PFSK-1 (cell line): ENCODE measurements around the gene CENPB.

Experiments used
- FOXP2 ChIP-seq: optimal IDR thresholded peaks from 2 replicates; pipeline ENCODE3; 2011; ENCODE audit warnings: borderline replicate concordance, control low read depth, inconsistent platforms; ENCODE audit not compliant: insufficient read depth; ENCODE audit errors: extremely low read length, extremely low read depth
- POLR2AphosphoS5 ChIP-seq: IDR thresholded peaks from 2 replicates; pipeline ENCODE4 v1.6.1; 2012; ENCODE audit warnings: low read depth, mild to moderate bottlenecking, control low read depth, low read length, moderate library complexity
- SIN3A ChIP-seq: IDR thresholded peaks from 2 replicates; pipeline ENCODE4 v1.6.1; 2012; ENCODE audit warnings: mild to moderate bottlenecking, low read length, moderate library complexity, borderline replicate concordance; ENCODE audit not compliant: insufficient read depth
- TAF1 ChIP-seq: IDR thresholded peaks from 2 replicates; pipeline ENCODE4 v1.6.1; 2012; ENCODE audit warnings: low read length, control low read depth, borderline replicate concordance; ENCODE audit not compliant: insufficient read depth
- TF ChIP-seq, protein P1 (sequence below), 2 experiments: IDR thresholded peaks; 2 replicates each; pipeline versions ENCODE4 v1.6.1 to v1.8.0; 2011 to 2012; ENCODE audit warnings: low read depth in 2 of 2, low read length in 2 of 2, control low read depth in 1 of 2, inconsistent platforms in 1 of 2, mild to moderate bottlenecking in 1 of 2, moderate library complexity in 1 of 2; ENCODE audit not compliant: insufficient read depth in 1 of 2

Gene CENPB

DNA sequence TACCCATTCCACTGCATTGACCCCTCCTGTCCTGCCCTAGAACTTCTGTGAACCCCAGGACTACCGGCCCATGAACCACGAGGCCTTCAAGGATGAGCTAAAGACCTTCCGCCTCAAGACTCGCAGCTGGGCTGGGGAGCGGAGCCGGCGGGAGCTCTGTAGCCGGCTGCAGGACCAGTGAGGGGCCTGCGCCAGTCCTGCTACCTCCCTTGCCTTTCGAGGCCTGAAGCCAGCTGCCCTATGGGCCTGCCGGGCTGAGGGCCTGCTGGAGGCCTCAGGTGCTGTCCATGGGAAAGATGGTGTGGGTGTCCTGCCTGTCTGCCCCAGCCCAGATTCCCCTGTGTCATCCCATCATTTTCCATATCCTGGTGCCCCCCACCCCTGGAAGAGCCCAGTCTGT, 18.2 kb upstream of the CENPB start:
- TF ChIP-seq FOXP2 = no peak
- TF ChIP-seq TAF1 = no peak
- TF ChIP-seq, protein P1, sequence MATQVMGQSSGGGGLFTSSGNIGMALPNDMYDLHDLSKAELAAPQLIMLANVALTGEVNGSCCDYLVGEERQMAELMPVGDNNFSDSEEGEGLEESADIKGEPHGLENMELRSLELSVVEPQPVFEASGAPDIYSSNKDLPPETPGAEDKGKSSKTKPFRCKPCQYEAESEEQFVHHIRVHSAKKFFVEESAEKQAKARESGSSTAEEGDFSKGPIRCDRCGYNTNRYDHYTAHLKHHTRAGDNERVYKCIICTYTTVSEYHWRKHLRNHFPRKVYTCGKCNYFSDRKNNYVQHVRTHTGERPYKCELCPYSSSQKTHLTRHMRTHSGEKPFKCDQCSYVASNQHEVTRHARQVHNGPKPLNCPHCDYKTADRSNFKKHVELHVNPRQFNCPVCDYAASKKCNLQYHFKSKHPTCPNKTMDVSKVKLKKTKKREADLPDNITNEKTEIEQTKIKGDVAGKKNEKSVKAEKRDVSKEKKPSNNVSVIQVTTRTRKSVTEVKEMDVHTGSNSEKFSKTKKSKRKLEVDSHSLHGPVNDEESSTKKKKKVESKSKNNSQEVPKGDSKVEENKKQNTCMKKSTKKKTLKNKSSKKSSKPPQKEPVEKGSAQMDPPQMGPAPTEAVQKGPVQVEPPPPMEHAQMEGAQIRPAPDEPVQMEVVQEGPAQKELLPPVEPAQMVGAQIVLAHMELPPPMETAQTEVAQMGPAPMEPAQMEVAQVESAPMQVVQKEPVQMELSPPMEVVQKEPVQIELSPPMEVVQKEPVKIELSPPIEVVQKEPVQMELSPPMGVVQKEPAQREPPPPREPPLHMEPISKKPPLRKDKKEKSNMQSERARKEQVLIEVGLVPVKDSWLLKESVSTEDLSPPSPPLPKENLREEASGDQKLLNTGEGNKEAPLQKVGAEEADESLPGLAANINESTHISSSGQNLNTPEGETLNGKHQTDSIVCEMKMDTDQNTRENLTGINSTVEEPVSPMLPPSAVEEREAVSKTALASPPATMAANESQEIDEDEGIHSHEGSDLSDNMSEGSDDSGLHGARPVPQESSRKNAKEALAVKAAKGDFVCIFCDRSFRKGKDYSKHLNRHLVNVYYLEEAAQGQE (IDR thresholded peaks at IDR 0.05; ENCODE audit: insufficient read depth in 1 of 2, low read depth in 2 of 2, low read length in 2 of 2) = no peak
- no peak for TF ChIP-seq SIN3A
- no peak for TF ChIP-seq POLR2AphosphoS5

DNA sequence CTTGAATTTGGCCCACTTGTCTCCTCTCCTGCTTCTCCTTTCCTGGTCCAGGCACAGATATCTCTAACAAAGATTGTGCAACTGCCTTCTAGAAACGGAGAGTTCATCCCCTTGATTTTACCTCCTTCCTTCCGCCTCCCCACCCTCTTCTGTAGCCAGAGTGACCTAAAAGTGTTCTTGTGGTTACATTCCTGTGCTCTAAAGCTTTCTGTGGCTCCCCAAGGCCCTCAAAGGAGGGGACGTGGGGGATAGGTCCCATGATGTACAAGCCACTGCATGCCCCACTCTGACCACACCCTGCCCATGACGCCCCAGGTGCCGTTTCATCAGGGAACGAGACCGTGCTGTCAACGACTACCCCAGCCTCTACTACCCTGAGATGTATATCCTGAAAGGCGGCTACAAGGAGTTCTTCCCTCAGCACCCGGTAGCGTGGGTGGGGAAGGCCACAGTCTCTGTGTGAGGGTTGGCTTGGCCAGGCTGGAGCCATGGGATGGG, 17.8 kb upstream of the CENPB start:
- TF ChIP-seq SIN3A = no peak
- TF ChIP-seq, protein P1 (IDR thresholded peaks at IDR 0.05; ENCODE audit: insufficient read depth in 1 of 2, low read depth in 2 of 2, low read length in 2 of 2) = no peak
- no peak for TF ChIP-seq TAF1
- TF ChIP-seq POLR2AphosphoS5 = no peak
- no peak for TF ChIP-seq FOXP2

DNA sequence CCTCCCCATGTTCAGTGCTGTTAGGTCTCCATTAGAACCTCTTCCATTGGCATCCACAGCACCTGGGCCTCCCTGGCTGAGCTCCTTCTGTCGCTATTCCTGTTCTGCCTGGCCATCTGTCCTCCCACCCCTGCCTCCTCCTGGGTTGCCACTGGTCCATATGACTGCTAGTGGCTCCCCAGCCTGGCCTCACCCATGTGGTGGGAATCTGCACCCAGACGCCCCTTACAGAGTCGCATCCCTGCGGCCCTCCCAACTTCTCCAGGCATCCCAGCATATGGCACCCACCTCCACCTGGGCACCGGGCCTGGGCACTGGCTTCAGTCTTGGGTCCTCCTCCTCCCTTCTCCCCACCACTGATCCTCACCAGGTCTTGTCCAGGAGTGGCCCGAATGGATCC, 17.3 kb upstream of the CENPB start:
- TF ChIP-seq, protein P1 (IDR thresholded peaks at IDR 0.05; ENCODE audit: insufficient read depth in 1 of 2, low read depth in 2 of 2, low read length in 2 of 2) = no peak
- TF ChIP-seq POLR2AphosphoS5 = no peak
- no peak for TF ChIP-seq TAF1
- TF ChIP-seq SIN3A = no peak
- no peak for TF ChIP-seq FOXP2

DNA sequence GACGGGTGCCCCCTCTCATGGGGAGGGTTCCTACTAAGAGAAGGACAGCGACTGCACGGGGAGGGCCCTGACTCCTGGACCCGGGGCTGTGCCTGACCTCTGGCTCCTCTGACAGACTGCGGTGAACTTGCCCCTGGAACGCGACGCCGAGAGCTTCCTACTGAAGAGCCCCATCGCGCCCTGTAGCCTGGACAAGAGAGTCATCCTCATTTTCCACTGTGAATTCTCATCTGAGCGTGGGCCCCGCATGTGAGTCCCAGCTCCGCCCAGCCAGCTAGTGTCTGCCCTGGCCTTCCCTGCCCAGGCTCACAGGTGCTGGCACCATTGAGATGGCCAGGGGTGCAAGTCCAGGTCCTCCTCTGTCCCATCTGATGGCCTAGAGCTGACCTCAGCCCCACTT, 16.7 kb upstream of the CENPB start:
- TF ChIP-seq TAF1 = no peak
- TF ChIP-seq FOXP2 = no peak
- no peak for TF ChIP-seq POLR2AphosphoS5
- no peak for TF ChIP-seq SIN3A
- TF ChIP-seq, protein P1 (IDR thresholded peaks at IDR 0.05; ENCODE audit: insufficient read depth in 1 of 2, low read depth in 2 of 2, low read length in 2 of 2) = no peak
